HG03095 (cell line): Measurements from ENCODE around the gene AGXT2.
"Not testable (repeated sequence)": the region's sequence is repeated elsewhere in the genome, so short reads cannot be mapped to it uniquely, and the experiment has no call there.

Experiments used
- ATAC-seq: cut with Tn5 transposase; IDR thresholded peaks from one replicate; pipeline ENCODE4 v1.9.1; 2021; ENCODE audit warnings: moderate library complexity; ENCODE audit not compliant: unreplicated experiment

Gene AGXT2

GRCh38 chr5:34976347-34976746, 71.4 kb downstream of the AGXT2 start:
- ATAC-seq = no peak

- ATAC-seq = not testable (repeated sequence)
These were observed 76.1 kb downstream of the AGXT2 start for GRCh38 chr5:34971655-34972054.

GRCh38 chr5:34970552-34970951, 77.2 kb downstream of the AGXT2 start:
- no peak for ATAC-seq

GRCh38 chr5:34968258-34968657, 79.5 kb downstream of the AGXT2 start:
- ATAC-seq = no peak

GRCh38 chr5:34967540-34967939, 80.2 kb downstream of the AGXT2 start:
- ATAC-seq = no peak

GRCh38 chr5:34959323-34959722, 88.4 kb downstream of the AGXT2 start:
- ATAC-seq = peak; percentile 96

- ATAC-seq = no peak
These were observed 89.7 kb downstream of the AGXT2 start for GRCh38 chr5:34957857-34958690.

GRCh38 chr5:34957321-34957720, 90.4 kb downstream of the AGXT2 start:
- no peak for ATAC-seq
